Activated gamma-delta T cell (primary cell): ENCODE results near the gene INF2.

ENCODE experiments used
- DNase-seq: peaks from one replicate; lab custom pipeline; 2025; lab: John Stamatoyannopoulos, UW

The INF2 gene

GRCh38 chr14:104751539-104752422, 62.4 kb downstream of the INF2 start:
- no peak for DNase-seq

GRCh38 chr14:104752423-104752734, 63.0 kb downstream of the INF2 start:
- no peak for DNase-seq

- DNase-seq: peak; percentile 100
These were observed 63.5 kb downstream of the INF2 start, which contains the start of gene SIVA1 for GRCh38 chr14:104752735-104753527. Gene SIVA1 (plus strand): TSS chr14:104753147. CDS start chr14:104753202, 55 bp downstream.

- no peak for DNase-seq
These were observed 64.3 kb downstream of the INF2 start for GRCh38 chr14:104753528-104754212.

- DNase-seq: no peak
These were observed 64.9 kb downstream of the INF2 start for GRCh38 chr14:104754213-104754851.

- no peak for DNase-seq
These were observed 66.2 kb downstream of the INF2 start for GRCh38 chr14:104755621-104756020.

GRCh38 chr14:104756477-104757237, 67.2 kb downstream of the INF2 start:
- DNase-seq: no peak

GRCh38 chr14:104757238-104757585, 67.8 kb downstream of the INF2 start:
- DNase-seq: no peak

- no peak for DNase-seq
These were observed 68.4 kb downstream of the INF2 start for GRCh38 chr14:104757681-104758392.

- DNase-seq: no peak
These were observed 69.9 kb downstream of the INF2 start for GRCh38 chr14:104758981-104759969.

GRCh38 chr14:104765517-104765916, 76.1 kb downstream of the INF2 start:
- DNase-seq: no peak

GRCh38 chr14:104766256-104766862, 76.9 kb downstream of the INF2 start:
- no peak for DNase-seq

GRCh38 chr14:104766863-104767633, 77.6 kb downstream of the INF2 start:
- DNase-seq: no peak

GRCh38 chr14:104767634-104767918, 78.2 kb downstream of the INF2 start:
- no peak for DNase-seq

GRCh38 chr14:104768437-104769323, 79.3 kb downstream of the INF2 start:
- DNase-seq: peak; percentile 73

GRCh38 chr14:104769324-104770071, 80.1 kb downstream of the INF2 start:
- DNase-seq: no peak
